Measurements from ENCODE around the gene SF3B6.
"Not testable (repeated sequence)": the region's sequence is repeated elsewhere in the genome, so short reads cannot be mapped to it uniquely, and the experiment has no call there.

SF3B6 gene

GRCh38 chr2:24050041-24050979 lies 25.8 kb downstream of the SF3B6 start:
- no peak for DNase-seq (ENCODE audit: low read depth in 2 of 2)

GRCh38 chr2:24049485-24050021 lies 26.6 kb downstream of the SF3B6 start, which contains the start of gene FKBP1B:
Gene FKBP1B, plus strand, starts transcription at chr2:24049741. Its CDS starts 109 bp downstream, at chr2:24049850.
- DNase-seq (ENCODE audit: low read depth in 2 of 2) = peak in 1 of 2 donors; percentile 21

GRCh38 chr2:24048769-24049484 lies 27.2 kb downstream of the SF3B6 start:
- DNase-seq (ENCODE audit: low read depth in 2 of 2) = no peak

GRCh38 chr2:24047703-24048033 lies 28.5 kb downstream of the SF3B6 start:
- DNase-seq (ENCODE audit: low read depth in 2 of 2) = no peak

DNA sequence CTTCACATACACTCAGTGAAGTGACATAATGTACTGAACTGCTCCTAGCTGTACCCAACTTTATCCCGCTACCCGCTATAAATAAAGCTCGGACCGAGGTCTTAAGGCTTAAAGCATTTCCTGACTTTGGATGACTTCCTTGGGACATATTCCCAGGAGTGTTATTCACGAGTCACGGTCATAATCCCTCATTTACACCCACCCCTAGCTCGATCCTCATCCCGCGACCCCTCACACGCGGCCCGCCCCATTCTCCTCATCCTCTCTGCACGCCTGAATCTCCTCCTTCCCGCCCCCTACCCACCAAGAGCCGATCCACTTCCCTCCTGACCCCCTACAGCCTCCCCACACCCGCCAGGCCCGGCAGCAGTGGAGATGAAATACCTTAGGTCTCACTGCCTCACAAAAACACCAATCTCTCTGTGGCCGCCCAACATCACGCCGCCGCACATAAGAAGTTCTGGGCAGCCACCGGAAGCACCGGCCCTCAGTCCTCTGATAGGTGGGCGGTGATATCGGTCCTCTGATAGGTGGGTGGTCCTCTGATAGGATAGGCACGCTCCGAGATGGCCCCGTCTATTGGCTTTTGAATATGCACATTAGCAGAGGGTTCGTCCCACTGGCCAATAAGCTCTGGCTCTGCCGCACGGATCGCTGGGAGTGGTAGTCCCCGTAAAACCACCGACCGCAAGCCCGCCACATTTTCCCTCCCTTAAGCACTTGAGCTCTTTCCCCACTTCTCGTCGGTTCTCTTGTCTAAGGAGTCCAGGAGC lies 29.0 kb downstream of the SF3B6 start, which contains the start of gene WDCP:
TSS of gene WDCP (minus strand) at position 462 of the 773 bp plus-strand sequence. CDS start 7,897 bp downstream, outside the sequence.
- DNase-seq (ENCODE audit: low read depth in 2 of 2) = peak; percentile 66 to 80

GRCh38 chr2:24046599-24046929 lies 29.6 kb downstream of the SF3B6 start:
- DNase-seq (ENCODE audit: low read depth in 2 of 2) = no peak

- DNase-seq (ENCODE audit: low read depth in 2 of 2) = no peak
These were observed 30.3 kb downstream of the SF3B6 start for GRCh38 chr2:24045511-24046508.

- DNase-seq (ENCODE audit: low read depth in 2 of 2) = not testable (repeated sequence)
These were observed 33.0 kb downstream of the SF3B6 start for GRCh38 chr2:24043133-24043532.

GRCh38 chr2:24040511-24040910 lies 35.6 kb downstream of the SF3B6 start:
- DNase-seq (ENCODE audit: low read depth in 2 of 2) = no peak

DNA sequence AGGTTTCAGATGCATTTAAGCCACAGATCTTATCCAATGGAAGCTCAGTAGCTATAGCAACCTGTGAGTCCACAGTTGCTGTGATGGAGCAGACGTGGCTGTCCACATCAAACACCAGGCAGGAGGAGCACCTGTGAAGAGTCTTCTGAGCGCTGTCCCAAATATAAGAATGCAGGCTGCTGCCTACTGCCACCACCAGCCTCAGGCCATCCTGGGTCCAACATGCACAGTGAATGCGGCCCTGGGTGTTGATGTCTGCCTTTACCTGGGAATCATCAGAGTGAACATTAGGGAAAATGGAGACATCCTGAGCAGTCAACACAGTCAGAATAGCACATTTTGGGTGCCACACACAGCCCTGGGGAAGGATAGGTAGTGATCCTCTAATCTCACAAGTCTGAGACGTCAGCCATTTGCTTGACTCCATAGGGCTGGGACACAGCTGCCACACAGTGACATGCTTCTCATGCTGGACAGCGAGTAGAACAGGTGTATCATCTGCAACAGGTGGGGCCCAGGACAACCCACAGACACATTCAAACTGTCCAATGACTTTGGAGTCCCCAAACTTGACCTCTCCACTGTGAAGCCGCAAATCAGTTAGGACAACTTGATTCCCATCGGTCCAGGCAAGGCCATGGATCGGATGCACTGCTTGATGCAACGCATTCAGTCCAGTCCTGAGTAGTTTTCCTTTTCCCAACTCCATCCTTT lies 37.2 kb downstream of the SF3B6 start:
- no peak for DNase-seq (ENCODE audit: low read depth in 2 of 2)

DNA sequence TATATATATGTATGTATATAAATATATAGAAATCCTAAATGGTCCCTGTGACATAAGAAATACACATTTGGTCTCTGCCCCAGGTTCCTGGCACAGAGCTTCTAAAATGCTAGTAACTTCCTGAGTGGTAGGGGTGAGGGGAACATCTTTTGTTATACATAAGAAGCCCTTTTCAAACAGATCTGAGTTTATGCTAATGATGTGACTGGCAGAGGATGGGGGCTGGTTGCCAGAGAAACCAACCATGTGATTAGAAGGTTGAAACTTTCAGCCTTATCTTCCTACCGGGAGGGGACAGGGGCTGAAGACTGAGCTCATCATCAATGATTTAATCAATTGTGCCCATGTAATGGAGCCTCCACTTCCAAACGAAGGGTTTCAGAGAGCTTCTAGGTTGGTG lies 49.9 kb downstream of the SF3B6 start:
- no peak for DNase-seq (ENCODE audit: low read depth in 2 of 2)

- DNase-seq (ENCODE audit: low read depth in 2 of 2) = no peak
These were observed 51.0 kb downstream of the SF3B6 start for GRCh38 chr2:24024996-24025663.

GRCh38 chr2:24024018-24024417 lies 52.1 kb downstream of the SF3B6 start:
- no peak for DNase-seq (ENCODE audit: low read depth in 2 of 2)

- no peak for DNase-seq (ENCODE audit: low read depth in 2 of 2)
These were observed 53.1 kb downstream of the SF3B6 start for GRCh38 chr2:24022975-24023575.

DNA sequence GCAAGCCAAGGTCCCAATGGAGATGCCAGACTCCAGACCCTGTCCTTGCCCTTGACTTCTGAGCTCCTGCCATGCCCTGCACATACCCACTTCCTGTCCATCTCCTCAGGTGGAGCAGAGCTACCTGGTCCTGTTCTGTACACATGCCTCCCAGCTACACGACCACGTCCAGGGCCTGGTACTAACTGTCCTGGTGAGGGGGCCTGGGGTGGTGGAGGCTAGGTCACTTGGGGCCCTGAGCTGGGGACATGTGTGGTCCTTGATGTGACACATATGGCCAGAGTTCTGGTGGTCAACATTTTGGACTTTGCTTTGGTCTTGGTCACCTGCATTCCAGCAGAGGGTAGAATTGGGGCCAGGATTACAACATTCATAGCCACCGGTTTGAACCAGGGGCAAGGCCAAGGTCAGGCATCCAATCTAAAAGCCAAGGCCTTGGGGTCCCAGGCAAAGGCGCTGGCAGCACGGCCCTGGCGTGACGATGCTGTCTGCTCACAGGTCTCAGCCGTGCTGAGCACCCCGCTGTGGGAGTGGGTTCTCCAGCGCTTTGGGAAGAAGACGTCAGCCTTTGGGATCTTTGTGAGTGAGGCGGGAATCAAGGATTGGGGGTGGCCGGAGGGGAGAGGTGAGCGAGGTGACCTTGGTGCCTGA lies 53.7 kb downstream of the SF3B6 start:
- no peak for DNase-seq (ENCODE audit: low read depth in 2 of 2)

DNA sequence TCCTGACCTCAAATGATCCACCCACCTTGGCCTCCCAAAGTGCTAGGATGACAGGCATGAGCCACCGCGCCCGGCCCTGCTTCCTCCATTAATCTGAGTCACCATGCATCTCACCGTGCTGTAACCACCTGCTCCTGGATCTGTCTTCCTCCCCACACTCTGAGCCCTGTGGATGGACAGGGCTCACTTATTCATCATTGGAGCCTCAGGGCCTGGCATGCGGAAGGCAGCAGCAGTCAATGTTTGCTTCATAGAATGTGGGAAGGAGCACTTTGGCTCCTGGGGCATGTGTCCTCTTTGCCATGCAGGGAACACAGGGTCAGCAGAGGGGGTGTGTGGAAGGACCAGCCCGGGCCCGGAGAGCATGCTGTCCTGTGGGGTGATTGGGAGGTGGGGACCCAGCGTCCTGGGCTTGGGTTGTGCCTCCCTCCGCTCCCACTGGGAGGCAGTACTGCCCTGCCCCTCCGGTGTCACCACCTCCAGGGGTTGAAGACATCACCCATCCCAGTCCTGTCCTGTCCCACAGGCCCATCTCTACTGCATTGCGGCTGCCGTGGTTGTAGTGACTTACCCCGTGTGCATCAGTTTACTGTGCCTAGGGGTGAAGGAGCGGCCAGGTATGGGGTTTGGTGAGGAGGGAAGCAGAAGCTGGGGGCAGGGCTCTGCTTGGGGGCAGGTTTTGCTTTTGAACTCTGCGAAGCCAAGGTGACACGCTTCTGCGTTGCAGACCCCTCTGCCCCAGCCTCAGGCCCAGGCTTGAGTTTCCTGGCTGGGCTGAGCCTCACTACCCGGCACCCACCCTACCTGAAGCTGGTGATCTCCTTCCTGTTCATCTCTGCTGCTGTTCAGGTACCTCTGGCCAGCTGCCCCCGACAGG lies 54.8 kb downstream of the SF3B6 start:
- DNase-seq (ENCODE audit: low read depth in 2 of 2) = no peak

DNA sequence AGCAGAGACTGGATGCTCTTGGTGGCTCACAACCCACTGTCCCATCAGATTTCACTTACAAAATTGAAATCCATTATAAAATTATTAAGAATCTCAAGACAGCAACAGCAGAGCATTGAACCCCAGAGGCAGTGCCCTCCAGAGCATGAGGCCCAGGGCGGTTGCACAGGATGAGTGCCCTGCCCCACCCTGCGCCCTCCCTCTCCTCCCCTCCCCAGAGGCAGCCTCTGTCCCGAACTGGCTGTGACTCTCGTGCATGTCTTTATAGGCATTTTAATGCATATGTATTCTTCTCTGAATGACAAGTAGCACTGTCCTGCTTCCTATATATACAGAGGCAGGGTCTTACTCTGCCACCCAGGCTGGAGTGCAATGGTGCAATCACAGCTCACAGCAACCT lies 55.9 kb downstream of the SF3B6 start:
- DNase-seq (ENCODE audit: low read depth in 2 of 2) = no peak

All from stimulated activated CD4-positive, alpha-beta T cell treated with anti-CD3 and anti-CD28 coated beads, Interleukin-1b, Interleukin-23, amount 100 ng/mL, for 1 hour (primary cell).